ENCODE data around the gene MBLAC1.

DNA sequence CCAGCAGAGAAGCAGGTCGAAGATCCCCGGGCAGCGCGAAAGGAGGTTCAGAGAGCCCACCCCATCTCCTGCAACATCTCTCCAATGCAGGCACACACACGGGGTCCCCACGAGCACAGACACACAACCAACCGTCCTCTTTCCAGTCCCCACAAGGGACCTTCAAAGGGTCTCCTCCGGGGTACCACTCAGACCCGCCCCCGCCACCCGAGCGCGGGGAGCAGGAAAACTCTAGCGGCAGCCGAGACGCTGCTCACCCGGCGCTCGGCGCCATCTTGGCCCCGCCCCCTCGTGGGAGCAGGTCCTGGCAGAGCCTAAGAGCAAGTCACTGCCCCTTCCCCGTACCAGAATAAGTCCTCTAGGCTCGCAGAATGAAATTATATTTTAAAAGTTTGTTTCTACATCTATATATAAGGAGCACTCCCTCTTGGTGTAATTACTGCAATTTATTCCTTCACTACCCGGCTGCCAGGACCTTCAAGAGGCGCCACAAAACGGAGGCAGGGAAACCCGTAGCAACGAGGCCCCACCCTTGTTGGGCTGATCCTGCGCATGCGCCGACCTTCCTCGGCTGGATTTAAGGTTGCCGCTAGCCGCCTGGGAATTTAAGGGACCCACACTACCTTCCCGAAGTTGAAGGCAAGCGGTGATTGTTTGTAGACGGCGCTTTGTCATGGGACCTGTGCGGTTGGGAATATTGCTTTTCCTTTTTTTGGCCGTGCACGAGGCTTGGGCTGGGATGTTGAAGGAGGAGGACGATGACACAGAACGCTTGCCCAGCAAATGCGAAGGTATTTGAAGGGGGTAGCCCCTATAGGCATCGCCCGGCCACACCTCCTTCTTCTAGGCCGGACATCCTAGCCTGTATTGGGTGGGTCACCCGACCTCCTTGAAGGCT lies 7.4 kb upstream of the MBLAC1 start, which contains the start of the genes CNPY4 and TAF6:
- TF ChIP-seq, protein P1, sequence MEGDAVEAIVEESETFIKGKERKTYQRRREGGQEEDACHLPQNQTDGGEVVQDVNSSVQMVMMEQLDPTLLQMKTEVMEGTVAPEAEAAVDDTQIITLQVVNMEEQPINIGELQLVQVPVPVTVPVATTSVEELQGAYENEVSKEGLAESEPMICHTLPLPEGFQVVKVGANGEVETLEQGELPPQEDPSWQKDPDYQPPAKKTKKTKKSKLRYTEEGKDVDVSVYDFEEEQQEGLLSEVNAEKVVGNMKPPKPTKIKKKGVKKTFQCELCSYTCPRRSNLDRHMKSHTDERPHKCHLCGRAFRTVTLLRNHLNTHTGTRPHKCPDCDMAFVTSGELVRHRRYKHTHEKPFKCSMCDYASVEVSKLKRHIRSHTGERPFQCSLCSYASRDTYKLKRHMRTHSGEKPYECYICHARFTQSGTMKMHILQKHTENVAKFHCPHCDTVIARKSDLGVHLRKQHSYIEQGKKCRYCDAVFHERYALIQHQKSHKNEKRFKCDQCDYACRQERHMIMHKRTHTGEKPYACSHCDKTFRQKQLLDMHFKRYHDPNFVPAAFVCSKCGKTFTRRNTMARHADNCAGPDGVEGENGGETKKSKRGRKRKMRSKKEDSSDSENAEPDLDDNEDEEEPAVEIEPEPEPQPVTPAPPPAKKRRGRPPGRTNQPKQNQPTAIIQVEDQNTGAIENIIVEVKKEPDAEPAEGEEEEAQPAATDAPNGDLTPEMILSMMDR (IDR thresholded peaks at IDR 0.05): no peak
- TF ChIP-seq POLR2A (IDR thresholded peaks at IDR 0.05): peak in 2 of 4 donors; percentile 39 to 80
